Endothelial cell of umbilical vein (primary cell): ENCODE data around the gene PCDH15. TPM values are rescaled to one million over a fixed set of nuclear protein-coding genes. Genes with fewer than 3 reads are reported as not detected.

Experiments
- BruUV-seq: library from RNA; stranded (reverse); fragments of 400-500 nt; replicated peaks from 2 replicates; lab custom pipeline; 2021; lab: Mats Ljungman, UMichigan
- CTCF ChIA-PET: fragments of 300-600, 350-600 bp; sonication (Branson Sonifier 250); formaldehyde crosslinking; loops from one replicate; lab custom pipeline; 2021; ENCODE audit warnings: antibody characterized with exemption, inconsistent platforms; lab: Charles Lee
- POLR2A ChIA-PET: fragments of 300-600, 350-600 bp; sonication (Branson Sonifier 250); formaldehyde crosslinking; loops from one replicate; lab custom pipeline; 2021; ENCODE audit warnings: antibody characterized with exemption, inconsistent platforms; lab: Charles Lee
- DNase-seq: peaks from one replicate; pipeline ENCODE4 v3.0.0-alpha.2; 2011; ENCODE audit warnings: low read depth, low spot score
- FAIRE-seq: peaks from 2 replicates; lab custom pipeline; 2011; peaks lifted over from hg19 to GRCh38; lab: Jason Lieb, UNC
- H2AFZ ChIP-seq: 2 replicates; pipeline ENCODE4 v1.6.0; 2012; ENCODE audit warnings: low read depth, low read length, control low read depth, inconsistent platforms
- H3K27ac ChIP-seq: 2 replicates; pipeline ENCODE4 v1.5.1; 2011; ENCODE audit warnings: low read depth, mild to moderate bottlenecking, control low read depth, low read length, moderate library complexity; ENCODE audit not compliant: insufficient read depth
- H3K27me3 ChIP-seq, 2 experiments: 2 replicates each; pipeline versions ENCODE4 v1.6.0 to v1.6.1; 2011; ENCODE audit warnings: low read length in 2 of 2, mixed read lengths in 1 of 2; ENCODE audit not compliant: control insufficient read depth in 2 of 2, insufficient read depth in 2 of 2
- H3K36me3 ChIP-seq, 2 experiments: 2 replicates in 1 of 2; 3 replicates in 1 of 2; pipeline ENCODE4 v1.5.1; 2011; ENCODE audit warnings: low read length in 2 of 2, mild to moderate bottlenecking in 1 of 2, moderate library complexity in 1 of 2; ENCODE audit not compliant: control insufficient read depth in 2 of 2, insufficient read depth in 2 of 2; ENCODE audit errors: extremely low read depth in 1 of 2
- H3K4me1 ChIP-seq: 3 replicates; pipeline ENCODE4 v1.5.1; 2011; ENCODE audit warnings: mild to moderate bottlenecking, low read length; ENCODE audit not compliant: control insufficient read depth, insufficient read depth; ENCODE audit errors: extremely low read depth
- H3K4me2 ChIP-seq: 2 replicates; pipeline ENCODE4 v1.6.1; 2011; ENCODE audit warnings: low read length, control low read depth, mixed read lengths; ENCODE audit not compliant: insufficient read depth
- H3K4me3 ChIP-seq, 3 experiments: fragments of 200-600 bp in 1 of 3; sonication (generic), shearing (Covaris generic) in 1 of 3; replicated peaks in 1 of 3; 2 replicates each; pipeline ENCODE4 v1.5.1; 2011 to 2016; ENCODE audit warnings: control low read depth in 3 of 3, low read length in 3 of 3, mild to moderate bottlenecking in 2 of 3, inconsistent platforms in 1 of 3, low read depth in 1 of 3, moderate library complexity in 1 of 3; ENCODE audit not compliant: insufficient read depth in 1 of 3
- H3K79me2 ChIP-seq: 2 replicates; pipeline ENCODE4 v1.6.0; 2012; ENCODE audit warnings: low read length, inconsistent platforms; ENCODE audit not compliant: control insufficient read depth, insufficient read depth
- H3K9ac ChIP-seq: replicated peaks from 2 replicates; pipeline ENCODE3; 2011; ENCODE audit warnings: low read length, control low read depth; ENCODE audit not compliant: insufficient read depth; ENCODE audit errors: extremely low read depth
- H3K9me1 ChIP-seq: replicated peaks from 3 replicates; pipeline ENCODE4 v1.6.0; 2011; ENCODE audit warnings: mild to moderate bottlenecking, low read length; ENCODE audit not compliant: control insufficient read depth, insufficient read depth; ENCODE audit errors: extremely low read depth
- H3K9me3 ChIP-seq: replicated peaks from 2 replicates; pipeline ENCODE4 v1.5.1; 2012; ENCODE audit warnings: low read length, inconsistent platforms; ENCODE audit not compliant: control insufficient read depth, insufficient read depth
- H4K20me1 ChIP-seq: replicated peaks from 2 replicates; pipeline ENCODE3; 2011; ENCODE audit warnings: mild to moderate bottlenecking, low read length; ENCODE audit not compliant: control insufficient read depth, insufficient read depth; ENCODE audit errors: extremely low read depth
- CTCF ChIP-seq, 2 donors: IDR thresholded peaks; 1 replicate in 1 of 2; 2 replicates in 1 of 2; pipeline ENCODE4 v1.5.1; 2011; ENCODE audit warnings: low read length in 2 of 2, mild to moderate bottlenecking in 2 of 2, moderate library complexity in 2 of 2, control low read depth in 1 of 2, inconsistent platforms in 1 of 2, low read depth in 1 of 2; ENCODE audit not compliant: insufficient read depth in 1 of 2; ENCODE audit errors: extremely low read depth in 1 of 2
- EZH2 ChIP-seq: IDR thresholded peaks from 2 replicates; pipeline ENCODE4 v1.6.1; 2012; ENCODE audit warnings: borderline replicate concordance, low read depth, mild to moderate bottlenecking, moderate library complexity, low read length, inconsistent platforms; ENCODE audit not compliant: severe bottlenecking
- FOS ChIP-seq: IDR thresholded peaks from 2 replicates; pipeline ENCODE4 v1.6.1; 2011; ENCODE audit warnings: mild to moderate bottlenecking, low read length, moderate library complexity, borderline replicate concordance; ENCODE audit not compliant: insufficient read depth
- GATA2 ChIP-seq: IDR thresholded peaks from 2 replicates; pipeline ENCODE4 v1.7.0; 2011; ENCODE audit warnings: low read depth, mild to moderate bottlenecking, moderate library complexity, mixed read lengths, low read length; ENCODE audit not compliant: insufficient read length, insufficient read depth
- JUN ChIP-seq: IDR thresholded peaks from 2 replicates; pipeline ENCODE4 v1.6.1; 2011; ENCODE audit warnings: borderline replicate concordance, low read depth; ENCODE audit not compliant: insufficient read length, insufficient read depth
- MAX ChIP-seq: IDR thresholded peaks from 2 replicates; pipeline ENCODE4 v1.6.1; 2011; ENCODE audit not compliant: insufficient read depth, insufficient read length
- MYC ChIP-seq: IDR thresholded peaks from one replicate; pipeline ENCODE4 v1.6.1; 2011; ENCODE audit warnings: mild to moderate bottlenecking, low read depth, low read length
- POLR2A ChIP-seq: IDR thresholded peaks from 2 replicates; pipeline ENCODE4 v1.6.1; 2012; ENCODE audit warnings: low read depth, mild to moderate bottlenecking, control low read depth, low read length
- POLR2AphosphoS5 ChIP-seq: IDR thresholded peaks from 2 replicates; pipeline ENCODE4 v1.6.1; 2012; ENCODE audit warnings: low read depth, mild to moderate bottlenecking, control low read depth, low read length, moderate library complexity; ENCODE audit not compliant: insufficient read depth
- dilution Hi-C: fragments of 300-500 bp; cut with MboI; formaldehyde crosslinking; loops from one replicate; pipeline ENCODE4 v1.15.0; 2019; ENCODE audit warnings: low sequenced_read_pairs; ENCODE audit not compliant: extremely low pct_ligation_motif_present
- intact Hi-C: fragments of 100-400 bp; cut with micrococcal nuclease; formaldehyde crosslinking; loops from one replicate; pipeline ENCODE4 v1.10.0; 2022
- polyA plus RNA-seq, 4 experiments: library from polyadenylated mRNA; depleted of rRNA in 3 of 4; stranded (reverse) in 3 of 4; unstranded in 1 of 4; fragments of >200 nt; gene quantifications; 2 replicates each; pipeline versions ENCODE4 v1.2.1 to v1.2.3, GENCODE V29; 2011 to 2012; ENCODE audit warnings: missing spikeins in 1 of 4
- total RNA-seq: library from RNA; stranded (reverse); gene quantifications from 2 replicates; pipeline ENCODE4 v1.2.3, GENCODE V29; 2021

Gene PCDH15
- total and polyA plus RNA-seq, 2 donors (not counting 3 experiments of a cell fraction or from before 2014, with no cell fraction given): 0.04 TPM; not detected in 1

- no peak for TF ChIP-seq JUN
- no peak for TF ChIP-seq EZH2
- TF ChIP-seq MAX: no peak
- TF ChIP-seq MYC: no peak
- TF ChIP-seq POLR2AphosphoS5: no peak
- TF ChIP-seq POLR2A: no peak
- TF ChIP-seq CTCF (IDR thresholded peaks at IDR 0.05; ENCODE audit: extremely low read depth in 1 of 2, insufficient read depth in 1 of 2, low read depth in 1 of 2, low read length in 2 of 2): no peak
- TF ChIP-seq FOS: no peak
- TF ChIP-seq GATA2: no peak
- no peaks in the 10 kb centered on the region for H3K4me1 ChIP-seq
- no TSS peak for BruUV-seq
- intact Hi-C loops: no loop called here
- no peak overlapping the region for H3K9ac ChIP-seq
- no peak overlapping the region for H2AFZ ChIP-seq
- H3K36me3 ChIP-seq: no peaks in the 10 kb centered on the region
- no peak overlapping the region for H3K4me2 ChIP-seq
- H3K27me3 ChIP-seq: no peaks in the 10 kb centered on the region
- H3K9me1 ChIP-seq: no peaks in the 10 kb centered on the region
- no peaks in the 10 kb centered on the region for H3K9me3 ChIP-seq
- POLR2A ChIA-PET: no interaction called here
- FAIRE-seq (peak; percentile 26), DNase-seq (no peak)
- no peaks in the 10 kb centered on the region for H3K79me2 ChIP-seq
- dilution Hi-C loops: no loop called here
- no peaks in the 10 kb centered on the region for H4K20me1 ChIP-seq
- H3K4me3 ChIP-seq: no peak overlapping the region
- CTCF ChIA-PET: interaction anchor here (1.0 kb wide), 1 partner anchor 19 kb away, joined by 3 read pairs; no protein-coding TSS in a partner anchor
- no peak overlapping the region for H3K27ac ChIP-seq
These were observed 1035.7 kb downstream of the PCDH15 start for GRCh38 chr10:53765311-53765710.
